Testis (tissue), 2 donors: ENCODE measurements around the gene FGFBP3.

Source experiments
- POLR2A ChIP-seq: fragments of 450-650 bp; IDR thresholded peaks from one replicate; pipeline ENCODE4 v1.6.1; 2017; ENCODE audit warnings: antibody characterized with exemption, mild to moderate bottlenecking, moderate library complexity
- TF ChIP-seq, protein P1 (sequence below), 3 experiments: fragments of 450-650 bp in 2 of 3; fragments of 200-600 bp in 1 of 3; sonication (generic) in 1 of 3; IDR thresholded peaks; one replicate each; pipeline ENCODE4 v1.5.1; 2016 to 2019; ENCODE audit warnings: antibody characterized with exemption in 3 of 3, mild to moderate bottlenecking in 2 of 3, moderate library complexity in 1 of 3

DNA sequence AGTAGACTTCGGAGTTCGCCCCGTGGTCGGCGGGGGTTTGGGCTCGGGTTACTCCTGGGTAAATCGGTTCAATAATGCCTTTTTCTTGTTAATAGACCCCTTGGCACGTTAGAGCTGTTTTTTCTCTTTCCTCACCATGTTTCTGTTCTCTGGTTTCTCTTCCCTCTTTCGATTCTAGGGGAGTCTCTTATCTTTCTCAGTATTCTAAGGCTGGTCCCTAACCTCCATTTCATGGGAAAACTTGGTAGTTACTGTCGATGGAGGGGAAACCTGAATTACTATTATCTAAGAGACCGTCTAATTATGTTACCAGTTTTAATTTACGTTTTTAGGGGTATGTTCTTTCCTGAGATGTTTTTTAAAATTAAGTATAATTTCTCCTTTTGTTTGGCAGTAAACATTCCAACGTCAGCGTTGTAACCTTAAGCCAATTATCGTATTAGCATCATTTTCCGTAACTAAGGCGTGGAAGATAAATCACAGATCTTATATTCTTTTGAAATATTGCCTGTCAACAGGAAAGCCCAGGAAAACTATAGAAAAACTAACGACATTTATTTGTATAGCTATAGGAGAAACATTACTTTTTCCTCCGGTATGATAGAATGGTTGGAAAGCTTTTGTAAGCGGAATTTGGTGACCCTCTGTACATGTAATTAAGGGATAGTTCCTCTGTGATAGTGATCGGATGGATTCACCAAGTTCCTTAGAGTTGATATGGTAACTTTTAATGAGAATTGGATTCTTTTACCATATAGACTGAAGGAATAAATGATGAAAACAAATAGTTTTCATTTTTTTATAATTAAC is 15.1 kb upstream of the FGFBP3 start:
- TF ChIP-seq, protein P1, sequence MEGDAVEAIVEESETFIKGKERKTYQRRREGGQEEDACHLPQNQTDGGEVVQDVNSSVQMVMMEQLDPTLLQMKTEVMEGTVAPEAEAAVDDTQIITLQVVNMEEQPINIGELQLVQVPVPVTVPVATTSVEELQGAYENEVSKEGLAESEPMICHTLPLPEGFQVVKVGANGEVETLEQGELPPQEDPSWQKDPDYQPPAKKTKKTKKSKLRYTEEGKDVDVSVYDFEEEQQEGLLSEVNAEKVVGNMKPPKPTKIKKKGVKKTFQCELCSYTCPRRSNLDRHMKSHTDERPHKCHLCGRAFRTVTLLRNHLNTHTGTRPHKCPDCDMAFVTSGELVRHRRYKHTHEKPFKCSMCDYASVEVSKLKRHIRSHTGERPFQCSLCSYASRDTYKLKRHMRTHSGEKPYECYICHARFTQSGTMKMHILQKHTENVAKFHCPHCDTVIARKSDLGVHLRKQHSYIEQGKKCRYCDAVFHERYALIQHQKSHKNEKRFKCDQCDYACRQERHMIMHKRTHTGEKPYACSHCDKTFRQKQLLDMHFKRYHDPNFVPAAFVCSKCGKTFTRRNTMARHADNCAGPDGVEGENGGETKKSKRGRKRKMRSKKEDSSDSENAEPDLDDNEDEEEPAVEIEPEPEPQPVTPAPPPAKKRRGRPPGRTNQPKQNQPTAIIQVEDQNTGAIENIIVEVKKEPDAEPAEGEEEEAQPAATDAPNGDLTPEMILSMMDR (IDR thresholded peaks at IDR 0.05), result no peak
- no peak for TF ChIP-seq POLR2A
